Gastrocnemius medialis (tissue), 4 donors: Measurements from ENCODE around the gene OTC. TPM values are rescaled to one million over a fixed set of nuclear protein-coding genes. Genes with fewer than 3 reads are reported as not detected.

Source experiments
- ATAC-seq, 2 donors: fragments of 150-250 bp; one replicate each; pipeline ENCODE4 v1.9.1; 2016
- DNase-seq, 2 donors: peaks; one replicate each; pipeline ENCODE4 v3.0.0-alpha.2; 2019
- H3K27ac ChIP-seq, 4 donors: fragments of 200-600 bp; sonication (generic); 1 replicate in 1 of 4; 2 replicates in 3 of 4; pipeline ENCODE4 v1.5.1; 2016 to 2018; ENCODE audit warnings: mild to moderate bottlenecking in 2 of 4, moderate library complexity in 1 of 4
- H3K27me3 ChIP-seq, 3 donors: fragments of 200-600 bp; sonication (generic) in 2 of 3; 1 replicate in 1 of 3; 2 replicates in 2 of 3; pipeline versions ENCODE4 v1.5.1 to v1.6.0; 2016 to 2019; ENCODE audit warnings: mild to moderate bottlenecking in 1 of 3, moderate library complexity in 1 of 3
- H3K36me3 ChIP-seq, 2 donors: fragments of 200-600 bp; sonication (generic) in 1 of 2; one replicate each; pipeline ENCODE4 v1.5.1; 2017 to 2018
- H3K4me1 ChIP-seq, 2 donors: fragments of 200-600 bp; sonication (generic) in 1 of 2; one replicate each; pipeline ENCODE4 v1.5.1; 2016 to 2017; ENCODE audit warnings: mild to moderate bottlenecking in 2 of 2
- H3K4me3 ChIP-seq, 4 donors: fragments of 200-600 bp; sonication (generic) in 3 of 4; 1 replicate in 1 of 4; 2 replicates in 3 of 4; pipeline ENCODE4 v1.5.1; 2016 to 2019; ENCODE audit warnings: mild to moderate bottlenecking in 2 of 4
- H3K9me3 ChIP-seq, 3 donors: fragments of 200-600 bp; sonication (generic) in 2 of 3; 1 replicate in 1 of 3; 2 replicates in 2 of 3; pipeline ENCODE4 v1.5.1; 2016 to 2019
- POLR2A ChIP-seq, 2 donors: fragments of 450-650 bp; IDR thresholded peaks; one replicate each; pipeline ENCODE4 v1.6.1; 2017; ENCODE audit warnings: antibody characterized with exemption in 2 of 2, mild to moderate bottlenecking in 2 of 2, moderate library complexity in 2 of 2
- in situ Hi-C, 4 donors: fragments of 200-750 bp; cut with MboI; loops; one replicate each; pipeline versions ENCODE4 v1.15.0 to v1.8.0; 2017; ENCODE audit warnings: low sequenced_read_pairs in 4 of 4
- intact Hi-C: fragments of 100-400 bp; cut with DNase I; formaldehyde crosslinking; loops from one replicate; pipeline ENCODE4 v1.15.1; 2023; ENCODE audit warnings: low total_unique reads
- total RNA-seq, 4 donors: library from RNA; depleted of rRNA; stranded (reverse); fragments of >200 nt; gene quantifications; one replicate each; pipeline versions ENCODE4 v1.1.0 to v1.2.3, GENCODE V29; 2016
- TF ChIP-seq, protein P1 (sequence below), 5 experiments: fragments of 450-650 bp in 3 of 5; fragments of 200-600 bp in 2 of 5; sonication (generic) in 2 of 5; IDR thresholded peaks in 4 of 5; conservative IDR thresholded peaks in 1 of 5; 1 replicate in 4 of 5; 2 replicates in 1 of 5; pipeline ENCODE4 v1.5.1; 2016 to 2019; ENCODE audit warnings: antibody characterized with exemption in 5 of 5, mild to moderate bottlenecking in 3 of 5, moderate library complexity in 3 of 5

OTC gene
- total RNA-seq, 4 donors from 2014 or later = 0.27 TPM; not detected in 3

DNA sequence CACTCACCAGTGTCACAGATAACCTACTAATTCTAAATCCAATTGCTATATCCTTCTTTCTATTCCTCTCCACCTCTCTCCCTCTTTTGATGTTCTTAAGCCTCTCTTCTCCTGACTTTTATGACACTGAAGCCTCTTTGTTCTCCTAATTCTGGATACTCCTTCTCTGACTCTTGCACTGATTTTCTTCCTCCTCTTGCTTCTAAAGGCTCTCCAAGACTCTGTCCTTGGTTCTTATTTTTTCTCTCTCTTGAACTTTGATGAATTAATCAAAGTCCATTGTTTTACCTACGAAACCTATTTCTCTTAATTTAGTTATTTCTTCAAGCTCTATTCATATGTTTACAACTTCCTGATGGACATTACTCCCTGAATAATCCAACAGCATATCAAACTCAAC, 113.3 kb downstream of the OTC start:
- Histone ChIP-seq H3K36me3 (no peaks in the 10 kb centered on the region), H3K4me1 (no peaks in the 10 kb centered on the region), H3K27me3 (no peaks in the 10 kb centered on the region), H3K27ac (no peak overlapping the region), H3K9me3 (no peaks in the 10 kb centered on the region), H3K4me3 (no peak overlapping the region)
- intact Hi-C loops = no loop called here
- DNase-seq (no peak), ATAC-seq (no peak)
- TF ChIP-seq, protein P1, sequence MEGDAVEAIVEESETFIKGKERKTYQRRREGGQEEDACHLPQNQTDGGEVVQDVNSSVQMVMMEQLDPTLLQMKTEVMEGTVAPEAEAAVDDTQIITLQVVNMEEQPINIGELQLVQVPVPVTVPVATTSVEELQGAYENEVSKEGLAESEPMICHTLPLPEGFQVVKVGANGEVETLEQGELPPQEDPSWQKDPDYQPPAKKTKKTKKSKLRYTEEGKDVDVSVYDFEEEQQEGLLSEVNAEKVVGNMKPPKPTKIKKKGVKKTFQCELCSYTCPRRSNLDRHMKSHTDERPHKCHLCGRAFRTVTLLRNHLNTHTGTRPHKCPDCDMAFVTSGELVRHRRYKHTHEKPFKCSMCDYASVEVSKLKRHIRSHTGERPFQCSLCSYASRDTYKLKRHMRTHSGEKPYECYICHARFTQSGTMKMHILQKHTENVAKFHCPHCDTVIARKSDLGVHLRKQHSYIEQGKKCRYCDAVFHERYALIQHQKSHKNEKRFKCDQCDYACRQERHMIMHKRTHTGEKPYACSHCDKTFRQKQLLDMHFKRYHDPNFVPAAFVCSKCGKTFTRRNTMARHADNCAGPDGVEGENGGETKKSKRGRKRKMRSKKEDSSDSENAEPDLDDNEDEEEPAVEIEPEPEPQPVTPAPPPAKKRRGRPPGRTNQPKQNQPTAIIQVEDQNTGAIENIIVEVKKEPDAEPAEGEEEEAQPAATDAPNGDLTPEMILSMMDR (IDR thresholded peaks at IDR 0.05 in 4 of 5, conservative IDR thresholded peaks at IDR 0.05 in 1 of 5) = no peak
- no peak for TF ChIP-seq POLR2A (IDR thresholded peaks at IDR 0.05)
- in situ Hi-C loops = loop anchor here in 2 of 4 donors (25.0 kb wide), 2 partner anchors 97 to 197 kb away; partner anchors contain the start of gene TSPAN7 (in 1 of the 2)

DNA sequence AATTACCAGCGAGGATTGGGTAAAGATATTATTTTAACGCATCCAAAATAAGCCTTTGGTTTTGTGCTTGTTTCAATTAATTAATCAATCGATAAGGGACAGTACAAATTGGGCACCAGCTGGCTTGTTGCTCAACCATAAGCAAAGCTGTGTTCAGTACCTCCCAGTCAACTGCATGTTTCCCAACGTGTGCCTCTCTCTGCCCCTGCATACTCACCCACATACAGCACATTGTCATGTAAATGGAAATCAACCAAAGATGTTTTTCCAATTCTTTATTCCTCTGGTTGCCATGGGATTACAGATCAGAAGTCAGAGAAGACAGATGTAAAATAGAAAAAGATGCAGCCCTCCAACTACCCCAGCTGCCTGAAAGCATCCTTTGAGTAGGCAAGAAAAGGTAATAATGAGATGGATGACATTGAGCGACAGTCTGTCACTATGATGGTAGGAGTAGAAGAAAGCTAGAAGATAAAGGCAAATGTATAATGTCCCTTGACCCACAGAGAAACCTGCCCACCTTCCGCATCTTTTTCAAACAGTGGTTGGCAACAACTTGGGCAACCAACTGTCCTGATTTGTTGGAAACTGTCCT, 116.3 kb downstream of the OTC start:
- Histone ChIP-seq H3K27me3 (no peaks in the 10 kb centered on the region), H3K36me3 (no peaks in the 10 kb centered on the region), H3K4me3 (no peak overlapping the region), H3K9me3 (no peaks in the 10 kb centered on the region), H3K4me1 (no peaks in the 10 kb centered on the region), H3K27ac (no peak overlapping the region)
- in situ Hi-C loops = loop anchor here in 2 of 4 donors (25.0 kb wide), 2 partner anchors 94 to 194 kb away; partner anchors contain the start of gene TSPAN7 (in 1 of the 2)
- no peak for TF ChIP-seq POLR2A (IDR thresholded peaks at IDR 0.05)
- TF ChIP-seq, protein P1 (IDR thresholded peaks at IDR 0.05 in 4 of 5, conservative IDR thresholded peaks at IDR 0.05 in 1 of 5) = no peak
- DNase-seq = no peak
- no peak for ATAC-seq
- intact Hi-C loops = no loop called here

Other genes starting within 250 kb of the OTC start
- 10 to 100 TPM in 3 of 4 donors, 1 to 10 TPM in 1; 8.6 to 48.3 (median 36.6) TPM for gene SRPX, start 131.7 kb upstream of the OTC start, total RNA-seq
- 10 to 100 TPM; 10.5 to 28.7 (median 13.7) TPM for gene RPGR, start 25.1 kb upstream of the OTC start, total RNA-seq
- 100 to 1,000 TPM in 2 of 4 donors, 10 to 100 TPM in 2; 38.1 to 288 (median 130) TPM for gene TSPAN7, start 208.9 kb downstream of the OTC start, total RNA-seq